Smooth muscle cell (in vitro differentiated cells): ENCODE measurements around the gene CD160. TPM values are rescaled to one million over a fixed set of nuclear protein-coding genes. Genes with fewer than 3 reads are reported as not detected.

Experiments
- DNase-seq: peaks from one replicate; lab custom pipeline; 2025; ENCODE audit not compliant: unreplicated experiment; lab: John Stamatoyannopoulos, UW
- H2AFZ ChIP-seq: fragments of 200-600 bp; sonication (generic); 2 replicates; pipeline ENCODE4 v1.6.0; 2016; ENCODE audit warnings: antibody characterized with exemption, low read depth, mild to moderate bottlenecking
- H3F3A ChIP-seq: fragments of 200-600 bp; sonication (generic); 2 replicates; pipeline ENCODE4 v1.6.0; 2017; ENCODE audit warnings: antibody characterized with exemption, low read depth
- H3K27ac ChIP-seq: fragments of 200-600 bp; sonication (generic); 2 replicates; pipeline ENCODE4 v1.5.1; 2016; ENCODE audit warnings: low read depth, mild to moderate bottlenecking
- H3K27me3 ChIP-seq: fragments of 200-600 bp; sonication (generic); 2 replicates; pipeline ENCODE4 v1.6.1; 2016; ENCODE audit warnings: low read depth, mild to moderate bottlenecking
- H3K36me3 ChIP-seq: fragments of 200-600 bp; sonication (generic); 2 replicates; pipeline ENCODE4 v1.5.1; 2016; ENCODE audit warnings: low read depth
- H3K4me1 ChIP-seq: fragments of 200-600 bp; sonication (generic); 2 replicates; pipeline ENCODE4 v1.5.1; 2016; ENCODE audit warnings: low read depth
- H3K4me2 ChIP-seq: fragments of 200-600 bp; sonication (generic); 2 replicates; pipeline ENCODE4 v1.6.0; 2016; ENCODE audit warnings: mild to moderate bottlenecking
- H3K4me3 ChIP-seq: fragments of 200-600 bp; sonication (generic); 2 replicates; pipeline ENCODE4 v1.5.1; 2016; ENCODE audit warnings: mild to moderate bottlenecking
- H3K79me2 ChIP-seq: fragments of 200-600 bp; sonication (generic); 2 replicates; pipeline ENCODE4 v1.6.0; 2016; ENCODE audit warnings: low read depth, mild to moderate bottlenecking
- H3K9ac ChIP-seq: fragments of 200-600 bp; sonication (generic); 2 replicates; pipeline ENCODE4 v1.6.0; 2016; ENCODE audit warnings: low read depth
- H3K9me3 ChIP-seq: fragments of 200-600 bp; sonication (generic); replicated peaks from 2 replicates; pipeline ENCODE4 v1.5.1; 2016; ENCODE audit warnings: low read depth
- H4K20me1 ChIP-seq: fragments of 200-600 bp; sonication (generic); 2 replicates; pipeline ENCODE4 v1.6.0; 2016; ENCODE audit warnings: low read depth
- WGBS: methylation state at CpG from one replicate; pipeline ENCODE4 v1.1.7; 2016; ENCODE audit warnings: low lambda C conversion rate; 5-methylcytosine and 5-hydroxymethylcytosine counted together
- polyA plus RNA-seq: library from polyadenylated mRNA; unstranded; fragments of >200 nt; fragmentation: Nextera tagmentation; extraction: Ambion mirVana; gene quantifications from 2 replicates; pipeline ENCODE4 v1.2.1, GENCODE V29; 2016
- total RNA-seq: library from RNA; depleted of rRNA; stranded (reverse); fragments of >200 nt; gene quantifications from 2 replicates; pipeline ENCODE4 v1.2.3, GENCODE V29; 2014
- TF ChIP-seq, protein P1 (sequence below): fragments of 200-600 bp; sonication (generic); IDR thresholded peaks from 2 replicates; pipeline ENCODE4 v1.5.1; 2017; ENCODE audit warnings: borderline replicate concordance, mild to moderate bottlenecking, antibody characterized with exemption; ENCODE audit not compliant: insufficient read depth, poor library complexity, severe bottlenecking

The CD160 gene
- total and polyA plus RNA-seq, 2 experiments from 2014 or later, result not detected

DNA sequence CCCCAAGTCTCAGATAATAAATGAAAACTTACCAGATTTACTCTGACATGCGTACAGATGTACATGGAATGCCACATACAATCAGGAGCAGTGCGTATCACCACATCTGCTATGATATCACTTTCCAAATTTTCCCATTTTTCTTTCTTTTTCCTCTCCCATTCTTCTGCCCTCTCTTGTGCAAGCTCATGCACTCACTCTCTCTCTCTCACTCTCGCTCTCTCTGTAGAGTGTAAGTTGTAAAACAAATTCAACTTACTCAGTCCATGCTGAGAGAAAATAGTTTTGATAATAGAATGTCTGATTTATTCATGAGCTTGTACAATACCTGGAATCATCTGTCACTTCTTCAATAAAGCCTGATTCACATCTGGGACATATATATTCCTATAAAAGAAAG, 69.3 kb downstream of the CD160 start:
- TF ChIP-seq, protein P1, sequence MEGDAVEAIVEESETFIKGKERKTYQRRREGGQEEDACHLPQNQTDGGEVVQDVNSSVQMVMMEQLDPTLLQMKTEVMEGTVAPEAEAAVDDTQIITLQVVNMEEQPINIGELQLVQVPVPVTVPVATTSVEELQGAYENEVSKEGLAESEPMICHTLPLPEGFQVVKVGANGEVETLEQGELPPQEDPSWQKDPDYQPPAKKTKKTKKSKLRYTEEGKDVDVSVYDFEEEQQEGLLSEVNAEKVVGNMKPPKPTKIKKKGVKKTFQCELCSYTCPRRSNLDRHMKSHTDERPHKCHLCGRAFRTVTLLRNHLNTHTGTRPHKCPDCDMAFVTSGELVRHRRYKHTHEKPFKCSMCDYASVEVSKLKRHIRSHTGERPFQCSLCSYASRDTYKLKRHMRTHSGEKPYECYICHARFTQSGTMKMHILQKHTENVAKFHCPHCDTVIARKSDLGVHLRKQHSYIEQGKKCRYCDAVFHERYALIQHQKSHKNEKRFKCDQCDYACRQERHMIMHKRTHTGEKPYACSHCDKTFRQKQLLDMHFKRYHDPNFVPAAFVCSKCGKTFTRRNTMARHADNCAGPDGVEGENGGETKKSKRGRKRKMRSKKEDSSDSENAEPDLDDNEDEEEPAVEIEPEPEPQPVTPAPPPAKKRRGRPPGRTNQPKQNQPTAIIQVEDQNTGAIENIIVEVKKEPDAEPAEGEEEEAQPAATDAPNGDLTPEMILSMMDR, result no peak
- H3K9ac ChIP-seq, result no peak overlapping the region
- WGBS, result 96% methylated on average over 3 of the region's 3 CpGs

More for the DNA sequence above, 69.3 kb downstream of the CD160 start:
- Histone ChIP-seq H3K4me3 (no peak overlapping the region), H3K36me3 (peaks cover 6% of the 10 kb centered on the region), H3K79me2 (no peaks in the 10 kb centered on the region), H4K20me1 (peaks cover 26% of the 10 kb centered on the region), H3K27ac (no peak overlapping the region), H3K27me3 (no peaks in the 10 kb centered on the region), H3K4me2 (no peak overlapping the region), H2AFZ (no peak overlapping the region), H3K4me1 (no peaks in the 10 kb centered on the region), H3F3A (no peaks in the 10 kb centered on the region), H3K9me3 (no peaks in the 10 kb centered on the region)
- DNase-seq, result no peak

Other genes starting within 250 kb of the CD160 start
- gene GPR89A, start 111.5 kb upstream of the CD160 start, total RNA-seq, result 30.0 and 41.0 TPM in 2 replicates
- gene GPR89A, start 111.5 kb upstream of the CD160 start, polyA plus RNA-seq, result 18.4 and 27.9 TPM in 2 replicates
- gene PDZK1, start 12.1 kb upstream of the CD160 start, total RNA-seq, result 1.5 TPM in 1 of 2 replicates, not detected in the other
- gene PDZK1, start 12.1 kb upstream of the CD160 start, polyA plus RNA-seq, result 0.45 and 1.1 TPM in 2 replicates
- 8.6 and 9.2 TPM in 2 replicates for gene RNF115, start 104.6 kb downstream of the CD160 start, total RNA-seq
- gene RNF115, start 104.6 kb downstream of the CD160 start, polyA plus RNA-seq, result 4.2 and 4.5 TPM in 2 replicates
- 22.6 and 31.6 TPM in 2 replicates for gene POLR3C, start 104.7 kb downstream of the CD160 start, total RNA-seq
- gene POLR3C, start 104.7 kb downstream of the CD160 start, polyA plus RNA-seq, result 30.2 and 31.7 TPM in 2 replicates
- gene NUDT17, start 126.1 kb downstream of the CD160 start, total RNA-seq, result 1.1 and 2.5 TPM in 2 replicates
- 6.8 and 7.9 TPM in 2 replicates for gene NUDT17, start 126.1 kb downstream of the CD160 start, polyA plus RNA-seq
- gene PIAS3, start 139.6 kb downstream of the CD160 start, total RNA-seq, result 39.2 and 42.7 TPM in 2 replicates
- 57.6 and 62.0 TPM in 2 replicates for gene PIAS3, start 139.6 kb downstream of the CD160 start, polyA plus RNA-seq
- 1.1 and 1.8 TPM in 2 replicates for gene ANKRD35, start 166.4 kb downstream of the CD160 start, total RNA-seq
- 1.5 and 1.7 TPM in 2 replicates for gene ANKRD35, start 166.4 kb downstream of the CD160 start, polyA plus RNA-seq
- 0.27 and 0.40 TPM in 2 replicates for gene ITGA10, start 190.6 kb downstream of the CD160 start, total RNA-seq
- 0.14 and 0.45 TPM in 2 replicates for gene ITGA10, start 190.6 kb downstream of the CD160 start, polyA plus RNA-seq
- 22.8 and 34.3 TPM in 2 replicates for gene PEX11B, start 199.2 kb downstream of the CD160 start, total RNA-seq
- gene PEX11B, start 199.2 kb downstream of the CD160 start, polyA plus RNA-seq, result 23.6 and 28.5 TPM in 2 replicates
- gene RBM8A, start 208.0 kb downstream of the CD160 start, total RNA-seq, result 143 and 144 TPM in 2 replicates
- 195 and 211 TPM in 2 replicates for gene RBM8A, start 208.0 kb downstream of the CD160 start, polyA plus RNA-seq
- 23.2 and 32.7 TPM in 2 replicates for gene LIX1L, start 238.5 kb downstream of the CD160 start, total RNA-seq
- gene LIX1L, start 238.5 kb downstream of the CD160 start, polyA plus RNA-seq, result 26.2 and 31.1 TPM in 2 replicates
- 0.36 and 0.49 TPM in 2 replicates for gene ANKRD34A, start 245.1 kb downstream of the CD160 start, total RNA-seq
- 1.3 and 2.4 TPM in 2 replicates for gene ANKRD34A, start 245.1 kb downstream of the CD160 start, polyA plus RNA-seq
- 17.7 and 22.2 TPM in 2 replicates for gene POLR3GL, start 245.2 kb downstream of the CD160 start, total RNA-seq
- 26.4 and 33.6 TPM in 2 replicates for gene POLR3GL, start 245.2 kb downstream of the CD160 start, polyA plus RNA-seq